GM10266 (cell line): ENCODE data around the gene CDK5RAP2.
"Not testable (repeated sequence)": the region's sequence is repeated elsewhere in the genome, so short reads cannot be mapped to it uniquely, and the experiment has no call there.

Experiments
- DNase-seq: peaks from one replicate; pipeline ENCODE4 v3.0.0; 2012; ENCODE audit errors: extremely low spot score
- CTCF ChIP-seq: IDR thresholded peaks from 2 replicates; pipeline ENCODE4 v1.5.1; 2012; ENCODE audit warnings: mild to moderate bottlenecking, low read depth; ENCODE audit not compliant: control insufficient read depth, insufficient read depth; ENCODE audit errors: missing control alignments

CDK5RAP2 gene

GRCh38 chr9:120580051-120580896 lies at the start of gene CDK5RAP2:
CDK5RAP2 (minus strand) TSS chr9:120580167; CDS start chr9:120579978, 189 bp downstream.
- no peak for TF ChIP-seq CTCF
- peak; percentile 88 for DNase-seq

- not testable (repeated sequence) for DNase-seq
These were observed 49.0 kb upstream of the CDK5RAP2 start for GRCh38 chr9:120628925-120629497.

- no peak for TF ChIP-seq CTCF
These were observed 48.4 kb upstream of the CDK5RAP2 start for GRCh38 chr9:120628207-120628924.

GRCh38 chr9:120627073-120627472 lies 47.1 kb upstream of the CDK5RAP2 start:
- no peak for TF ChIP-seq CTCF
- no peak for DNase-seq

More at GRCh38 chr9:120628207-120628924, 48.4 kb upstream of the CDK5RAP2 start:
- DNase-seq, result no peak

GRCh38 chr9:120626512-120626911 lies 46.5 kb upstream of the CDK5RAP2 start:
- DNase-seq, result no peak
- no peak for TF ChIP-seq CTCF

GRCh38 chr9:120625222-120625621 lies 45.3 kb upstream of the CDK5RAP2 start:
- DNase-seq, result no peak
- TF ChIP-seq CTCF, result no peak

GRCh38 chr9:120622790-120623189 lies 42.8 kb upstream of the CDK5RAP2 start:
- no peak for DNase-seq
- no peak for TF ChIP-seq CTCF
